ENCODE data around the gene KCTD20. TPM values are rescaled to one million over a fixed set of nuclear protein-coding genes. Genes with fewer than 3 reads are reported as not detected.

The KCTD20 gene
- total and polyA plus RNA-seq, 9 of the 15 experiments (the other 6 are each of a cell fraction or from before 2014, with no cell fraction given): 28.9 to 160 (median 70.6) TPM

DNA sequence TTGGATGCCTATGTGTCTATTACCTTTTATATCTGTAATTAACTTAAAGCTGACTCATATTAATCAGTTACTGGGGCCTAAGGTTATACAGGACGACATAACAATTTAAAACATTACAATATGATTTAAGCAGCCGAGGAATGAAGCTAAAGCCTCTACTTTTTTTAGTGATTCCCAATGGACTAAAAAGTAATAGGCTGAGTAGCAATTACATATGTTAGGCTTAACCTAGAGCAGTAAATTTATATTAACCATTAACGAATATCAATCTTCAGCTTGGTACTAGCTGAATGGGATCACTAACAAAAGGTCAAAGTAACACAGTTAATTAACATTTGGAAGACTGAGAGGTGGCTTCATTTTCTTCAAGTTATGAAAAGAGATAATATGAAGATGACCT lies 61.4 kb downstream of the KCTD20 start:
- Histone ChIP-seq H3K9me1 (ENCODE audit: control insufficient read depth, insufficient read depth, low read length) (no peaks in the 10 kb centered on the region), H3K79me2 (ENCODE audit: control insufficient read depth, insufficient read depth, low read length) (no peaks in the 10 kb centered on the region), H3K27me3 (ENCODE audit: control insufficient read depth in 2 of 2, insufficient read depth in 2 of 2, low read length in 2 of 2) (no peaks in the 10 kb centered on the region), H3K9ac (ENCODE audit: insufficient read depth in 1 of 2, low read depth in 2 of 2, low read length in 2 of 2) (no peak overlapping the region), H2AFZ (ENCODE audit: low read depth, low read length) (no peak overlapping the region), H3K4me3 (no peak overlapping the region), H3K4me2 (ENCODE audit: insufficient read depth, low read length) (no peak overlapping the region), H3K9me3 (replicated peaks; ENCODE audit: control insufficient read depth, insufficient read depth, low read depth, low read length) (no peaks in the 10 kb centered on the region), H3K27ac (ENCODE audit: extremely low read depth, low read depth, low read length) (no peak overlapping the region), H3K4me1 (replicated peaks in 1 of 2; ENCODE audit: control insufficient read depth in 2 of 2, insufficient read depth in 2 of 2, low read length in 2 of 2) (no peaks in the 10 kb centered on the region), H4K20me1 (replicated peaks; ENCODE audit: control insufficient read depth, insufficient read depth, low read length) (no peaks in the 10 kb centered on the region), H3K36me3 (ENCODE audit: control insufficient read depth, insufficient read depth, low read length) (peaks cover 43% of the 10 kb centered on the region; the same call in 2 of the 3 replicates)
- BruUV-seq (replicated peaks): no TSS peak
- ATAC-seq: no peak
- FAIRE-seq: no peak
- intact Hi-C loops (cut with micrococcal nuclease) (no loop called here), in situ Hi-C loops (cut with MboI) (no loop called here)
- DNase-seq (ENCODE audit: extremely low read depth in 1 of 4, low spot score in 3 of 4): no peak
- WGBS (ENCODE audit: insufficient coverage, low coverage, missing lambda C conversion rate): 92% methylated on average over 3 of the region's 3 CpGs
- ChIA-PET CTCF (ENCODE audit: low intra/inter-chr PET ratio) (no interaction called here), POLR2A (interaction anchor here (0.8 to 1.8 kb wide), 5 partner anchors 8 to 15 kb away, joined by 3 to 4 read pairs (median 3); no protein-coding TSS in a partner anchor)
- no peak for TF ChIP-seq LARP7 (IDR thresholded peaks at IDR 0.05)
- no peak for TF ChIP-seq ARID2 (IDR thresholded peaks at IDR 0.05)
- no peak for TF ChIP-seq ZEB2 (IDR thresholded peaks at IDR 0.05)
- TF ChIP-seq FOXJ3 (CRISPR knock-in tag; IDR thresholded peaks at IDR 0.05): no peak
- TF ChIP-seq HIVEP1 (CRISPR knock-in tag; IDR thresholded peaks at IDR 0.05): no peak
- TF ChIP-seq, protein P1, sequence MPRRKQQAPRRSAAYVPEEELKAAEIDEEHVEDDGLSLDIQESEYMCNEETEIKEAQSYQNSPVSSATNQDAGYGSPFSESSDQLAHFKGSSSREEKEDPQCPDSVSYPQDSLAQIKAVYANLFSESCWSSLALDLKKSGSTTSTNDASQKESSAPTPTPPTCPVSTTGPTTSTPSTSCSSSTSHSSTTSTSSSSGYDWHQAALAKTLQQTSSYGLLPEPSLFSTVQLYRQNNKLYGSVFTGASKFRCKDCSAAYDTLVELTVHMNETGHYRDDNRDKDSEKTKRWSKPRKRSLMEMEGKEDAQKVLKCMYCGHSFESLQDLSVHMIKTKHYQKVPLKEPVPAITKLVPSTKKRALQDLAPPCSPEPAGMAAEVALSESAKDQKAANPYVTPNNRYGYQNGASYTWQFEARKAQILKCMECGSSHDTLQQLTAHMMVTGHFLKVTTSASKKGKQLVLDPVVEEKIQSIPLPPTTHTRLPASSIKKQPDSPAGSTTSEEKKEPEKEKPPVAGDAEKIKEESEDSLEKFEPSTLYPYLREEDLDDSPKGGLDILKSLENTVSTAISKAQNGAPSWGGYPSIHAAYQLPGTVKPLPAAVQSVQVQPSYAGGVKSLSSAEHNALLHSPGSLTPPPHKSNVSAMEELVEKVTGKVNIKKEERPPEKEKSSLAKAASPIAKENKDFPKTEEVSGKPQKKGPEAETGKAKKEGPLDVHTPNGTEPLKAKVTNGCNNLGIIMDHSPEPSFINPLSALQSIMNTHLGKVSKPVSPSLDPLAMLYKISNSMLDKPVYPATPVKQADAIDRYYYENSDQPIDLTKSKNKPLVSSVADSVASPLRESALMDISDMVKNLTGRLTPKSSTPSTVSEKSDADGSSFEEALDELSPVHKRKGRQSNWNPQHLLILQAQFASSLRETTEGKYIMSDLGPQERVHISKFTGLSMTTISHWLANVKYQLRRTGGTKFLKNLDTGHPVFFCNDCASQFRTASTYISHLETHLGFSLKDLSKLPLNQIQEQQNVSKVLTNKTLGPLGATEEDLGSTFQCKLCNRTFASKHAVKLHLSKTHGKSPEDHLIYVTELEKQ (CRISPR knock-in tag; IDR thresholded peaks at IDR 0.05): no peak
- TF ChIP-seq, protein P2, sequence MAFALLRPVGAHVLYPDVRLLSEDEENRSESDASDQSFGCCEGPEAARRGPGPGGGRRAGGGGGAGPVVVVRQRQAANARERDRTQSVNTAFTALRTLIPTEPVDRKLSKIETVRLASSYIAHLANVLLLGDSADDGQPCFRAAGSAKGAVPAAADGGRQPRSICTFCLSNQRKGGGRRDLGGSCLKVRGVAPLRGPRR (CRISPR knock-in tag; IDR thresholded peaks at IDR 0.05): no peak
- TF ChIP-seq RAD51 (IDR thresholded peaks at IDR 0.05; ENCODE audit: borderline replicate concordance, low read depth): no peak
- no peak for TF ChIP-seq ZFX (CRISPR knock-in tag; IDR thresholded peaks at IDR 0.05)
- no peak for TF ChIP-seq NCOR1 (IDR thresholded peaks at IDR 0.05)
